Measurements from ENCODE around the gene PPP1R1C.

The PPP1R1C gene

DNA sequence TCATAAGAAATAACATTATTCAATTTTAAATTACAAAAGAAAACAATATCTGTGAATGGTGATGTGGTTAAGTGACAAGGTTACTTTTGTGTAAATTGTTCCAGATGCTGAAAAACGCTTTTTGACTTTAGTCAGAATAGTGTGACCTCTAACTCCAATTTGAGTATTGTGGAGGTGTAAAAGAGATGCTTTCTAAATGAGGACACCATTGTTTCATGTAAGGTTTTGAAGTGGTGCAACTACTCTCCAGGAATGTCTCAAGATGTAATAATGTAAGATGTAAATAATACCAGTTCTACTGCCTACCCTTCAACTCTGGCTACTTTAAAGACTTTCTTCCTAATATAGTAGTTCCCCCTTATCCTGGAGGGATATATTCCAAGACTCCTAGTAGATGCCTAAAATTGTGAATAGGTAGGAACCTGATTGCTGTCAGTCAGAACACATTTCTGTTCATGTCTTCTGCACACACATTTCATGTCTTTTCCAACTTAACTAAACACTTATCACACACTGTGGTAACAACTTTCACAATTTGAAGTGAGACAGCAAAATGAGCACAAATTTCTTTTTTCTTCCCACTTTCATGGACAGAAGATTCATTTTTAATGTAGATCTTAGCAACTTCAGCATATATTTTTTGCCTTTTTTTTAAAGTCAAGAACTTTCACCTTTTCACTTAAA lies 39.1 kb upstream of the PPP1R1C start:
- Histone ChIP-seq H3K36me3 (no peaks in the 10 kb centered on the region), H3K27me3 (ENCODE audit: insufficient read depth, low read depth, severe bottlenecking) (no peaks in the 10 kb centered on the region), H3K27ac (no peak overlapping the region), H3K9me3 (ENCODE audit: severe bottlenecking) (no peaks in the 10 kb centered on the region), H3K4me3 (ENCODE audit: low read depth, low read length) (no peak overlapping the region)
- no peak for TF ChIP-seq CTCF (IDR thresholded peaks at IDR 0.05; ENCODE audit: low read depth, low read length)
- DNase-seq, result no peak

- Histone ChIP-seq H3K4me3 (ENCODE audit: low read depth, low read length) (no peak overlapping the region), H3K36me3 (no peaks in the 10 kb centered on the region), H3K27ac (no peak overlapping the region), H3K9me3 (ENCODE audit: severe bottlenecking) (no peaks in the 10 kb centered on the region), H3K27me3 (ENCODE audit: insufficient read depth, low read depth, severe bottlenecking) (no peaks in the 10 kb centered on the region)
- no peak for TF ChIP-seq CTCF (IDR thresholded peaks at IDR 0.05; ENCODE audit: low read depth, low read length)
- DNase-seq, result no peak
Observed at GRCh38 chr2:181947273-181947672, 38.4 kb upstream of the PPP1R1C start.

DNA sequence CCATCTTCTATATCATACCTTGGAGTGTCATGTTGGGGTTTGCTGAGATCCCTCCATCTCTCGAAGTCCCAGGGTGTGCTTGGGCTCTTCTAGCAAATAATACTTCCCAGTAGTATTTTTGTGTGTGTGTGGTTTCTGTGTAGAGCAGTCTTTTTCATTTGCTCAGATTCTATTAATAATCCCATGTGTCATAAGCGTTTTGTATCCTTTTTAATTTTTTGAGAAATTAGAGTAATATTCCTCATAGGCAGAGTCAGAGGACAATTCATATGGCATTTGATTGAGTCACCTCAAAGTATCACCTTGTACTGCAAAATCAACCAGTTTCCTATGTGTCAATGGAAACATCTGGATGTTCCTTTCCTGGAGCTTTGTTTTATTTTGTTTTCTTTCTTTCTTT lies 37.4 kb upstream of the PPP1R1C start:
- H3K9me3 ChIP-seq (ENCODE audit: severe bottlenecking), result no peaks in the 10 kb centered on the region
- DNase-seq, result no peak
- H3K27me3 ChIP-seq (ENCODE audit: insufficient read depth, low read depth, severe bottlenecking), result no peaks in the 10 kb centered on the region
- no peak for TF ChIP-seq CTCF (IDR thresholded peaks at IDR 0.05; ENCODE audit: low read depth, low read length)
- H3K27ac ChIP-seq, result no peak overlapping the region
- H3K36me3 ChIP-seq, result no peaks in the 10 kb centered on the region
- no peak overlapping the region for H3K4me3 ChIP-seq (ENCODE audit: low read depth, low read length)

- DNase-seq, result no peak
- Histone ChIP-seq H3K4me3 (ENCODE audit: low read depth, low read length) (no peak overlapping the region), H3K27ac (no peak overlapping the region), H3K9me3 (ENCODE audit: severe bottlenecking) (no peaks in the 10 kb centered on the region), H3K27me3 (ENCODE audit: insufficient read depth, low read depth, severe bottlenecking) (no peaks in the 10 kb centered on the region), H3K36me3 (no peaks in the 10 kb centered on the region)
- no peak for TF ChIP-seq CTCF (IDR thresholded peaks at IDR 0.05; ENCODE audit: low read depth, low read length)
Observed at GRCh38 chr2:181949047-181949446, 36.6 kb upstream of the PPP1R1C start.

DNA sequence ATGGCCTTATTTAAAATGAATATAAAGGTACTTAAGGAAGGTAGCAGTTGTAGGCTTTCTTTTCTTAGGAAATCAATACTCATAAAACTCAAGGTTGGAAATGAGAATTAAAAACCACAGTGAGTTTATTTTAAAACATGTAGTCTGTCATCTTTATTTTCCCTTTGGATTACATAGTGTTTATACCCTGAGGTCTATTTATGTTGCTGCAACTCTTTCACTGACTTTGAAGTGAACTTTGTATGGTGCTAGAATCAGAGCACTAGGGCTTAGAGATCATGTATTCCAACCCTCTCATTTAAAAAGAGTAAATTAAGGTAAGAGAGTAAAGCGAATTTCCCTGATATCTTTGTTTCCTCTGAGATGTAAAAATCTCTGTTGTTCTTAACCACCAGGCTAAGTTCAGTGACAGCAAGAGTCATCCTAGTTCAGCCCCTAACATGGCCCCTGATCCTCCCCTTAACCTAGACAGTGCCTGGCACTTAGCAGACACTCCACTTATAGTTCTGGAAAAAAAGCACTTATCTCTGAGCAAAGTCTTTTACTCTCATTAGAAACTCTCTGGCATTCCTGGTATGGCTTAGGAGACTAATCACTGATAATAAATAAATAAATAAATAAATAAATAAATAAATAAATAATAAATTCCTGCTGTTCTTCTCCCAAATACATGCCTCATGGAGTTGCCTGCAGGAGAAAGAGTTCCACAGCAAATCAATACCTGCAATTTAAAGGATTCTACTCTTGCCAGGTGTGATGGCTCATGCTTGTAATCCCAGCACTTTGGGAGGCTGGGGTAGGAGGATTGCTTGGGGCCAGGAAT lies 33.0 kb upstream of the PPP1R1C start:
- Histone ChIP-seq H3K9me3 (ENCODE audit: severe bottlenecking) (no peaks in the 10 kb centered on the region), H3K27me3 (ENCODE audit: insufficient read depth, low read depth, severe bottlenecking) (no peaks in the 10 kb centered on the region), H3K27ac (no peak overlapping the region), H3K36me3 (no peaks in the 10 kb centered on the region), H3K4me3 (ENCODE audit: low read depth, low read length) (no peak overlapping the region)
- DNase-seq, result no peak
- TF ChIP-seq CTCF (IDR thresholded peaks at IDR 0.05; ENCODE audit: low read depth, low read length), result no peak

Data from WERI-Rb-1 (cell line).